Measurements from ENCODE around the gene OR2Z1. TPM values are rescaled to one million over a fixed set of nuclear protein-coding genes. Genes with fewer than 3 reads are reported as not detected.

OR2Z1 gene, protein sequence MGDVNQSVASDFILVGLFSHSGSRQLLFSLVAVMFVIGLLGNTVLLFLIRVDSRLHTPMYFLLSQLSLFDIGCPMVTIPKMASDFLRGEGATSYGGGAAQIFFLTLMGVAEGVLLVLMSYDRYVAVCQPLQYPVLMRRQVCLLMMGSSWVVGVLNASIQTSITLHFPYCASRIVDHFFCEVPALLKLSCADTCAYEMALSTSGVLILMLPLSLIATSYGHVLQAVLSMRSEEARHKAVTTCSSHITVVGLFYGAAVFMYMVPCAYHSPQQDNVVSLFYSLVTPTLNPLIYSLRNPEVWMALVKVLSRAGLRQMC
- total RNA-seq (2021): not detected in 3 replicates
- not detected for Bru-seq, nascent RNA
- long read RNA-seq, experiment 1: 0 reads
- long read RNA-seq, experiment 2: 0 reads
- long read RNA-seq, experiment 3: 0 reads

DNA sequence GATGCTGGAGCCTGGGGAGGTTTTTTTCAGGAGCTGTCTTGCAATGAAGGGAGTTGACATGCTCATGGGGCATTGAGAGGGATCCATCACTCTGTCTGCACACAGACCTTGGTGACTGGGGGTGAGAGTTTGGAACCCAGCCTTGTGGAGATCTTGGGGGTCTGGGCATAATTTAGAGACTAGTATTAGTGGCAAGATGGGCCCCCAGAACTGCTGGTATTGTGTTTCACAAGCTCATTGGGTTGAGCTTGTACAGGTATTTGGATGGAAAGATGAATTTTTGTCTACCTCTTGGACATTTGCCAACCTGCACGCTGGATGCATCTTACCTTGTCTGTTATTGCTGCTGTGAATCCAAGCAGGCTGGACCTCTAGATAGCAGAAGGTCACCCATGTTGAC lies at the start of gene OR2Z1:
Gene OR2Z1 (plus strand): TSS at position 301 of the 400 bp plus-strand sequence. CDS start 9,395 bp downstream, outside the sequence.
- TF ChIP-seq CBFB (CRISPR knock-in tag; IDR thresholded peaks at IDR 0.05; ENCODE audit: low read depth): no peak
- no peak for TF ChIP-seq MXD4 (CRISPR knock-in tag; IDR thresholded peaks at IDR 0.05; ENCODE audit: borderline replicate concordance)
- no peak for TF ChIP-seq EMX1 (CRISPR knock-in tag; IDR thresholded peaks at IDR 0.05)
- TF ChIP-seq, protein P1, sequence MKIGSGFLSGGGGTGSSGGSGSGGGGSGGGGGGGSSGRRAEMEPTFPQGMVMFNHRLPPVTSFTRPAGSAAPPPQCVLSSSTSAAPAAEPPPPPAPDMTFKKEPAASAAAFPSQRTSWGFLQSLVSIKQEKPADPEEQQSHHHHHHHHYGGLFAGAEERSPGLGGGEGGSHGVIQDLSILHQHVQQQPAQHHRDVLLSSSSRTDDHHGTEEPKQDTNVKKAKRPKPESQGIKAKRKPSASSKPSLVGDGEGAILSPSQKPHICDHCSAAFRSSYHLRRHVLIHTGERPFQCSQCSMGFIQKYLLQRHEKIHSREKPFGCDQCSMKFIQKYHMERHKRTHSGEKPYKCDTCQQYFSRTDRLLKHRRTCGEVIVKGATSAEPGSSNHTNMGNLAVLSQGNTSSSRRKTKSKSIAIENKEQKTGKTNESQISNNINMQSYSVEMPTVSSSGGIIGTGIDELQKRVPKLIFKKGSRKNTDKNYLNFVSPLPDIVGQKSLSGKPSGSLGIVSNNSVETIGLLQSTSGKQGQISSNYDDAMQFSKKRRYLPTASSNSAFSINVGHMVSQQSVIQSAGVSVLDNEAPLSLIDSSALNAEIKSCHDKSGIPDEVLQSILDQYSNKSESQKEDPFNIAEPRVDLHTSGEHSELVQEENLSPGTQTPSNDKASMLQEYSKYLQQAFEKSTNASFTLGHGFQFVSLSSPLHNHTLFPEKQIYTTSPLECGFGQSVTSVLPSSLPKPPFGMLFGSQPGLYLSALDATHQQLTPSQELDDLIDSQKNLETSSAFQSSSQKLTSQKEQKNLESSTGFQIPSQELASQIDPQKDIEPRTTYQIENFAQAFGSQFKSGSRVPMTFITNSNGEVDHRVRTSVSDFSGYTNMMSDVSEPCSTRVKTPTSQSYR (CRISPR knock-in tag; IDR thresholded peaks at IDR 0.05): no peak
- TF ChIP-seq, protein P2, sequence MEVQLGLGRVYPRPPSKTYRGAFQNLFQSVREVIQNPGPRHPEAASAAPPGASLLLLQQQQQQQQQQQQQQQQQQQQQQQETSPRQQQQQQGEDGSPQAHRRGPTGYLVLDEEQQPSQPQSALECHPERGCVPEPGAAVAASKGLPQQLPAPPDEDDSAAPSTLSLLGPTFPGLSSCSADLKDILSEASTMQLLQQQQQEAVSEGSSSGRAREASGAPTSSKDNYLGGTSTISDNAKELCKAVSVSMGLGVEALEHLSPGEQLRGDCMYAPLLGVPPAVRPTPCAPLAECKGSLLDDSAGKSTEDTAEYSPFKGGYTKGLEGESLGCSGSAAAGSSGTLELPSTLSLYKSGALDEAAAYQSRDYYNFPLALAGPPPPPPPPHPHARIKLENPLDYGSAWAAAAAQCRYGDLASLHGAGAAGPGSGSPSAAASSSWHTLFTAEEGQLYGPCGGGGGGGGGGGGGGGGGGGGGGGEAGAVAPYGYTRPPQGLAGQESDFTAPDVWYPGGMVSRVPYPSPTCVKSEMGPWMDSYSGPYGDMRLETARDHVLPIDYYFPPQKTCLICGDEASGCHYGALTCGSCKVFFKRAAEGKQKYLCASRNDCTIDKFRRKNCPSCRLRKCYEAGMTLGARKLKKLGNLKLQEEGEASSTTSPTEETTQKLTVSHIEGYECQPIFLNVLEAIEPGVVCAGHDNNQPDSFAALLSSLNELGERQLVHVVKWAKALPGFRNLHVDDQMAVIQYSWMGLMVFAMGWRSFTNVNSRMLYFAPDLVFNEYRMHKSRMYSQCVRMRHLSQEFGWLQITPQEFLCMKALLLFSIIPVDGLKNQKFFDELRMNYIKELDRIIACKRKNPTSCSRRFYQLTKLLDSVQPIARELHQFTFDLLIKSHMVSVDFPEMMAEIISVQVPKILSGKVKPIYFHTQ (CRISPR knock-in tag; IDR thresholded peaks at IDR 0.05): no peak
- TF ChIP-seq JUN (CRISPR knock-in tag; IDR thresholded peaks at IDR 0.05): no peak
- no peak for TF ChIP-seq JAZF1 (CRISPR knock-in tag; IDR thresholded peaks at IDR 0.05)
- TF ChIP-seq NR2C2 (CRISPR knock-in tag; IDR thresholded peaks at IDR 0.05): no peak
- no peak for TF ChIP-seq SMAD4 (CRISPR knock-in tag; IDR thresholded peaks at IDR 0.05)
- TF ChIP-seq NFE2L1 (CRISPR knock-in tag; IDR thresholded peaks at IDR 0.05): no peak
- no peak for TF ChIP-seq OVOL2 (CRISPR knock-in tag; IDR thresholded peaks at IDR 0.05; ENCODE audit: borderline replicate concordance)
- no peak for TF ChIP-seq NFATC4 (CRISPR knock-in tag; IDR thresholded peaks at IDR 0.05)
- TF ChIP-seq ESRRA (CRISPR knock-in tag; IDR thresholded peaks at IDR 0.05; ENCODE audit: borderline replicate concordance): no peak
- TF ChIP-seq, protein P3, sequence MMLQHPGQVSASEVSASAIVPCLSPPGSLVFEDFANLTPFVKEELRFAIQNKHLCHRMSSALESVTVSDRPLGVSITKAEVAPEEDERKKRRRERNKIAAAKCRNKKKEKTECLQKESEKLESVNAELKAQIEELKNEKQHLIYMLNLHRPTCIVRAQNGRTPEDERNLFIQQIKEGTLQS (CRISPR knock-in tag; conservative IDR thresholded peaks at IDR 0.05): no peak
- no peak for TF ChIP-seq ZNF263 (CRISPR knock-in tag; IDR thresholded peaks at IDR 0.05; ENCODE audit: low read depth)
- no peak for TF ChIP-seq HMGA2 (CRISPR knock-in tag; IDR thresholded peaks at IDR 0.05)
- no peak for TF ChIP-seq KAT7 (CRISPR knock-in tag; IDR thresholded peaks at IDR 0.05; ENCODE audit: borderline replicate concordance)
- no peak for TF ChIP-seq ZNF138 (CRISPR knock-in tag; conservative IDR thresholded peaks at IDR 0.05)
- TF ChIP-seq CREM (CRISPR knock-in tag; IDR thresholded peaks at IDR 0.05): no peak
- no peak for TF ChIP-seq ZNF232 (CRISPR knock-in tag; IDR thresholded peaks at IDR 0.05)
- ChIA-PET POLR2A (no interaction called here), CTCF (no interaction called here)
- H3K4me3 Mint-ChIP-seq: no peak within 1 kb of the TSS
- DNase-seq (ENCODE audit: low spot score) (no peak), ATAC-seq (no peak)
- peaks cover 46% of the 10 kb centered on the region for H3K36me3 Mint-ChIP-seq
- no peak within 1 kb of the TSS for H3K27ac Mint-ChIP-seq
- H3K9me3 Mint-ChIP-seq: peaks cover 82% of the 10 kb centered on the region
- no peaks in the 10 kb centered on the region for H3K4me1 Mint-ChIP-seq
- peaks cover 6% of the 10 kb centered on the region for H3K27me3 Mint-ChIP-seq (ENCODE audit: low read depth)

DNA sequence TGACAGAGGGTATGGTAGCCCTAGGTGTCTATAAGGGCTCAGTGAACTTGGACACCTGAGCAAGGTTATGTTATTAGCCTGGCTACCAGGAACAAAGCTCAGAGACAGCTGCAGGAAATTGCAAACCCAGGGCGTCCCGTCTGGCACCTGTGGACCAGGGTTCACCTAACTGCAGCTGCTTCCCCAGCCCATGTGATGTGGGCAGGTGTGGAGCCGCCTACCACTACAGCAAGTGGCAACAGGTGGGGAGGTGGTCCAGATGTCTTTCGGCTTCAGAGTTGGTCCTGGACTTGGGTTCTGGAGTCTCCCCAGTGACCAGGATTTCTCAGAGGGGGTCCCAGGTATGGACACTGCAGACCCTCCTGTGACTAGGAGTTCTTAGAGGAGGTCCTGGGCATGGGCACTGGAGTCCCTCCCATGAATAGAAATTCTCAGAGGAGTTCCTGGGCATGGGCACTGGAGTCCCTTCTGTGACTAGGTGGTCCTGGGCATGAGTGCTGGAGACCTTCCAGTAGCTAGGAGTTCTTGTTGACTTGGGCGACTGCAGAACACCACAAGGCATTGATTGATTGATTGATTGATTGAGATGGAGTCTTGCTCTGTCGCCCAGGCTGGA lies 48.0 kb upstream of the OR2Z1 start:
- no peak for TF ChIP-seq SMAD3 (CRISPR knock-in tag; IDR thresholded peaks at IDR 0.05; ENCODE audit: borderline replicate concordance)
- no peak for TF ChIP-seq ELF4 (CRISPR knock-in tag; IDR thresholded peaks at IDR 0.05; ENCODE audit: low read depth)
- no peak for TF ChIP-seq JUN (CRISPR knock-in tag; IDR thresholded peaks at IDR 0.05)
- TF ChIP-seq, protein P4, sequence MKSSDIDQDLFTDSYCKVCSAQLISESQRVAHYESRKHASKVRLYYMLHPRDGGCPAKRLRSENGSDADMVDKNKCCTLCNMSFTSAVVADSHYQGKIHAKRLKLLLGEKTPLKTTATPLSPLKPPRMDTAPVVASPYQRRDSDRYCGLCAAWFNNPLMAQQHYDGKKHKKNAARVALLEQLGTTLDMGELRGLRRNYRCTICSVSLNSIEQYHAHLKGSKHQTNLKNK (CRISPR knock-in tag; IDR thresholded peaks at IDR 0.05): no peak
- Mint-ChIP-seq H3K27ac (no peak overlapping the region), H3K36me3 (peaks cover 12% of the 10 kb centered on the region), H3K27me3 (ENCODE audit: low read depth) (peaks cover 10% of the 10 kb centered on the region; the same call in 1 of the 2 replicates), H3K4me3 (no peak overlapping the region), H3K4me1 (no peaks in the 10 kb centered on the region), H3K9me3 (peaks cover 44% of the 10 kb centered on the region)
- DNase-seq (ENCODE audit: low spot score) (no peak), ATAC-seq (no peak)
- CTCF ChIA-PET: no interaction called here
- POLR2A ChIA-PET: no interaction called here
